ENCODE data around the gene ZBTB7C. TPM values are rescaled to one million over a fixed set of nuclear protein-coding genes. Genes with fewer than 3 reads are reported as not detected.
A peak's percentile ranks its signal among the peaks of the same experiment; 100 is the strongest.

Gene ZBTB7C
- total and polyA plus RNA-seq, 2 donors, result 4.6 to 8.6 TPM

- H3K4me3 ChIP-seq (ENCODE audit: low read depth, low read length), result no peak overlapping the region
- no peak overlapping the region for H3K27ac ChIP-seq (ENCODE audit: low read depth)
- no peak for DNase-seq (ENCODE audit: extremely low spot score)
- H3K36me3 ChIP-seq (ENCODE audit: insufficient read depth), result no peaks in the 10 kb centered on the region
- no peaks in the 10 kb centered on the region for H3K4me1 ChIP-seq (ENCODE audit: insufficient read depth)
- WGBS, result 84% methylated on average over 3 of the region's 3 CpGs
Observed at GRCh38 chr18:48121752-48122151, 287.4 kb downstream of the ZBTB7C start.

GRCh38 chr18:48119204-48119603, 290.0 kb downstream of the ZBTB7C start:
- no peak for DNase-seq (ENCODE audit: extremely low spot score)

GRCh38 chr18:48116873-48117630, 292.1 kb downstream of the ZBTB7C start:
- Histone ChIP-seq H3K4me1 (ENCODE audit: insufficient read depth) (no peaks in the 10 kb centered on the region), H3K27ac (ENCODE audit: low read depth) (no peak overlapping the region), H3K4me3 (ENCODE audit: low read depth, low read length) (no peak overlapping the region), H3K36me3 (ENCODE audit: insufficient read depth) (no peaks in the 10 kb centered on the region)
- DNase-seq (ENCODE audit: extremely low spot score), result no peak
- WGBS, result 87% methylated on average over 9 of the region's 9 CpGs

More at GRCh38 chr18:48119204-48119603, 290.0 kb downstream of the ZBTB7C start:
- H3K4me1 ChIP-seq (ENCODE audit: insufficient read depth), result no peaks in the 10 kb centered on the region
- H3K4me3 ChIP-seq (ENCODE audit: low read depth, low read length), result no peak overlapping the region
- no peak overlapping the region for H3K27ac ChIP-seq (ENCODE audit: low read depth)
- no peaks in the 10 kb centered on the region for H3K36me3 ChIP-seq (ENCODE audit: insufficient read depth)
- WGBS, result 94% methylated on average over 5 of the region's 5 CpGs

GRCh38 chr18:48116017-48116416, 293.2 kb downstream of the ZBTB7C start:
- no peak overlapping the region for H3K4me3 ChIP-seq (ENCODE audit: low read depth, low read length)
- no peaks in the 10 kb centered on the region for H3K36me3 ChIP-seq (ENCODE audit: insufficient read depth)
- no peak overlapping the region for H3K27ac ChIP-seq (ENCODE audit: low read depth)
- no peaks in the 10 kb centered on the region for H3K4me1 ChIP-seq (ENCODE audit: insufficient read depth)
- WGBS, result 91% methylated on average over 7 of the region's 7 CpGs
- DNase-seq (ENCODE audit: extremely low spot score), result no peak

GRCh38 chr18:48113691-48114090, 295.5 kb downstream of the ZBTB7C start:
- DNase-seq (ENCODE audit: extremely low spot score), result no peak
- Histone ChIP-seq H3K4me3 (ENCODE audit: low read depth, low read length) (no peak overlapping the region), H3K27ac (ENCODE audit: low read depth) (no peak overlapping the region), H3K36me3 (ENCODE audit: insufficient read depth) (no peaks in the 10 kb centered on the region), H3K4me1 (ENCODE audit: insufficient read depth) (no peaks in the 10 kb centered on the region)
- WGBS, result 82% methylated on average over 8 of the region's 8 CpGs

GRCh38 chr18:48111587-48111986, 297.6 kb downstream of the ZBTB7C start:
- Histone ChIP-seq H3K27ac (ENCODE audit: low read depth) (no peak overlapping the region), H3K36me3 (ENCODE audit: insufficient read depth) (no peaks in the 10 kb centered on the region), H3K4me1 (ENCODE audit: insufficient read depth) (no peaks in the 10 kb centered on the region), H3K4me3 (ENCODE audit: low read depth, low read length) (no peak overlapping the region)
- 60% methylated on average over 5 of the region's 5 CpGs for WGBS
- DNase-seq (ENCODE audit: extremely low spot score), result no peak

GRCh38 chr18:48110797-48111196, 298.4 kb downstream of the ZBTB7C start:
- Histone ChIP-seq H3K4me3 (ENCODE audit: low read depth, low read length) (no peak overlapping the region), H3K27ac (ENCODE audit: low read depth) (no peak overlapping the region), H3K4me1 (ENCODE audit: insufficient read depth) (no peaks in the 10 kb centered on the region), H3K36me3 (ENCODE audit: insufficient read depth) (no peaks in the 10 kb centered on the region)
- WGBS, result 89% methylated on average over 7 of the region's 7 CpGs
- no peak for DNase-seq (ENCODE audit: extremely low spot score)

- H3K4me1 ChIP-seq (ENCODE audit: insufficient read depth), result no peaks in the 10 kb centered on the region
- no peak overlapping the region for H3K4me3 ChIP-seq (ENCODE audit: low read depth, low read length)
- no peaks in the 10 kb centered on the region for H3K36me3 ChIP-seq (ENCODE audit: insufficient read depth)
- H3K27ac ChIP-seq (ENCODE audit: low read depth), result no peak overlapping the region
- WGBS, result 74% methylated on average over 6 of the region's 6 CpGs
- DNase-seq (ENCODE audit: extremely low spot score), result no peak
Observed at GRCh38 chr18:48109961-48110493, 299.2 kb downstream of the ZBTB7C start.

GRCh38 chr18:48108136-48108535, 301.0 kb downstream of the ZBTB7C start:
- DNase-seq (ENCODE audit: extremely low spot score), result no peak
- no peaks in the 10 kb centered on the region for H3K4me1 ChIP-seq (ENCODE audit: insufficient read depth)
- WGBS, result 91% methylated on average over 11 of the region's 11 CpGs
- no peaks in the 10 kb centered on the region for H3K36me3 ChIP-seq (ENCODE audit: insufficient read depth)
- H3K27ac ChIP-seq (ENCODE audit: low read depth), result no peak overlapping the region
- no peak overlapping the region for H3K4me3 ChIP-seq (ENCODE audit: low read depth, low read length)

- H3K4me1 ChIP-seq (ENCODE audit: insufficient read depth), result no peaks in the 10 kb centered on the region
- H3K27ac ChIP-seq (ENCODE audit: low read depth), result no peak overlapping the region
- no peak for DNase-seq (ENCODE audit: extremely low spot score)
- H3K36me3 ChIP-seq (ENCODE audit: insufficient read depth), result no peaks in the 10 kb centered on the region
- WGBS, result 54% methylated on average over 11 of the region's 11 CpGs
- H3K4me3 ChIP-seq (ENCODE audit: low read depth, low read length), result no peak overlapping the region
Observed at GRCh38 chr18:48106976-48107781, 302.0 kb downstream of the ZBTB7C start.

GRCh38 chr18:48106498-48106897, 302.7 kb downstream of the ZBTB7C start:
- Histone ChIP-seq H3K4me1 (ENCODE audit: insufficient read depth) (no peaks in the 10 kb centered on the region), H3K27ac (ENCODE audit: low read depth) (no peak overlapping the region), H3K36me3 (ENCODE audit: insufficient read depth) (no peaks in the 10 kb centered on the region), H3K4me3 (ENCODE audit: low read depth, low read length) (no peak overlapping the region)
- DNase-seq (ENCODE audit: extremely low spot score), result no peak
- 50% methylated on average over 1 of the region's 1 CpG for WGBS

GRCh38 chr18:48105317-48105716, 303.9 kb downstream of the ZBTB7C start:
- Histone ChIP-seq H3K4me1 (ENCODE audit: insufficient read depth) (no peaks in the 10 kb centered on the region), H3K4me3 (ENCODE audit: low read depth, low read length) (no peak overlapping the region), H3K27ac (ENCODE audit: low read depth) (no peak overlapping the region), H3K36me3 (ENCODE audit: insufficient read depth) (no peaks in the 10 kb centered on the region)
- 89% methylated on average over 1 of the region's 1 CpG for WGBS
- DNase-seq (ENCODE audit: extremely low spot score), result no peak

- no peak overlapping the region for H3K27ac ChIP-seq (ENCODE audit: low read depth)
- no peaks in the 10 kb centered on the region for H3K4me1 ChIP-seq (ENCODE audit: insufficient read depth)
- no peak overlapping the region for H3K4me3 ChIP-seq (ENCODE audit: low read depth, low read length)
- no peak for DNase-seq (ENCODE audit: extremely low spot score)
- WGBS, result 77% methylated on average over 6 of the region's 6 CpGs
- H3K36me3 ChIP-seq (ENCODE audit: insufficient read depth), result no peaks in the 10 kb centered on the region
Observed at GRCh38 chr18:48104705-48105104, 304.5 kb downstream of the ZBTB7C start.

- 66% methylated on average over 9 of the region's 9 CpGs for WGBS
- no peaks in the 10 kb centered on the region for H3K36me3 ChIP-seq (ENCODE audit: insufficient read depth)
- DNase-seq (ENCODE audit: extremely low spot score), result peak; percentile 46
- H3K27ac ChIP-seq (ENCODE audit: low read depth), result no peak overlapping the region
- no peaks in the 10 kb centered on the region for H3K4me1 ChIP-seq (ENCODE audit: insufficient read depth)
- H3K4me3 ChIP-seq (ENCODE audit: low read depth, low read length), result no peak overlapping the region
Observed at GRCh38 chr18:48100651-48101165, 308.5 kb downstream of the ZBTB7C start.

Data from urinary bladder (tissue), 4 donors.